ENCODE data around the gene MAST4.
A peak's percentile ranks its signal among the peaks of the same experiment; 100 is the strongest.

MAST4 gene

GRCh38 chr5:66851306-66851705 lies 255.1 kb downstream of the MAST4 start:
- DNase-seq = no peak

DNA sequence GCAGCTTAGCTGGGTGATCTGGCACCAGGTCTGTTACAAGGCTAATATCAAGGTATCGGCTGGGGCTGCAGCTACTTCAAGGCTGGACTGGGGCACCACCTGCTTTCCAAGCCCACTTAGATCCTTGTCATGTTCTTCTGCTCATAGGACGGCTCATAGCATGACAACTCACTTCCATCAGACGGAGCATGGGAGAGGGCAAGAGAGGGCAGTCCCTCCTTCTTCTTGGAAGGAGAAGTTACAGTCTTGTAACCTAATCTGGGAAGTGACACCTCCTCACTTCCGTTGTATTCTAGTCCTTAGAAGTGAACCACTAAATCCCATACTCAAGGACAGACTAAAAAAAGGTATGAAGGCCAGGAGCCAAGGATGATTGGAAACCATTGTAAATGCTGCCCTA lies 258.2 kb downstream of the MAST4 start:
- DNase-seq = no peak

DNA sequence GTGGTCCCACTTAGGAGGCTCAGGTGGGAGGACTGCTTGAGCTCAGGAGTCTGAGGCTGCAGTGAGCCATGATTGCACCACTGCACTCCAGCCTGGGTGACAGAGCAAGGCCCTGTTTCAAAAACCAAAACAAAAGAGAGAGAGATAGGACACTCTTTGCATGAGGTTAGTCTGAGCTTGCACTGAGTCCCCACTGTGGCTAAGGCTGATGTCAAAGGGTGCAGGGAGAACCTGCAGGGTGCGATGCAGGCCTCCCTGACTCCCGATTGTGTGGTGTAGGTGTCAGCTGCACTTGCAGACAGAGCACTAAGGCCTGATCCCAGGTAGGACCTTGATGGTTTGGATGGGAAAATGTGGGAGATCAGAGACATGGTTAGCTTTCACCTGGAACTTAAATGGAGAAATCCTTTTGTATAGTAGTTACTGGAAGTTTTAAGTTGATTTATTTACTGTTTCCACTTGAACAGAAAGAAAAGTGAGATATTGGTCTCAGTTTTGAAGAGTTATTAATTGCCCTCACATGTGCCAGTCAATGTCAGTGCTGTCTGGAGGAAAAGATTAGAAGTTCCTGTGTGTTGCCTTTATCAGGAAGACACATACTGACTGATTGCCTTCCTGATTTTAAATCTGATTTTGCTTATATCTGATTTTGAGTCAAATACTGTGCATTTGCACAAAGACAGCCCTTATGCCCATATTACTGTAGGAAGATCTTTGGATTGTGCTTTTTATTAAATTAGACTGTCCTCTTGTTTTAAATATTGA lies 260.0 kb downstream of the MAST4 start:
- no peak for DNase-seq

DNA sequence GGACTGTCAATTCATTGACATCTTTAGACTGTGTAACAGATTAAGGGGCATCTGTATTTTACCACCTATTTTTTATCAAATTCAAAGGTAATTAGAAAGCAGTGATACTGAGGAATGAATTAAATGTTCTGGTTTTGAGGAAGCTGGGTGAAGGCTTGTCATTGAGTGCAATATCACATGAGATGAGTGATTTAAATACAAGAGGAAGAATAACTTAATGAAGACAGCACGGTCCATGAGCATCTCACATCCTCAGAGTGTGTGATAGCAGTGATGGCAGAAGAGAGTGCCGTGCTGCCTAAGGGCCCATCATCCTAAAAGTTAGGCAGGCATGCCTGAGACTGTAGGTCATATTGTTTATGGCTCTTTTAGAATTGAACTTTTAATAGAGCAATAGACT lies 263.3 kb downstream of the MAST4 start:
- no peak for DNase-seq

DNA sequence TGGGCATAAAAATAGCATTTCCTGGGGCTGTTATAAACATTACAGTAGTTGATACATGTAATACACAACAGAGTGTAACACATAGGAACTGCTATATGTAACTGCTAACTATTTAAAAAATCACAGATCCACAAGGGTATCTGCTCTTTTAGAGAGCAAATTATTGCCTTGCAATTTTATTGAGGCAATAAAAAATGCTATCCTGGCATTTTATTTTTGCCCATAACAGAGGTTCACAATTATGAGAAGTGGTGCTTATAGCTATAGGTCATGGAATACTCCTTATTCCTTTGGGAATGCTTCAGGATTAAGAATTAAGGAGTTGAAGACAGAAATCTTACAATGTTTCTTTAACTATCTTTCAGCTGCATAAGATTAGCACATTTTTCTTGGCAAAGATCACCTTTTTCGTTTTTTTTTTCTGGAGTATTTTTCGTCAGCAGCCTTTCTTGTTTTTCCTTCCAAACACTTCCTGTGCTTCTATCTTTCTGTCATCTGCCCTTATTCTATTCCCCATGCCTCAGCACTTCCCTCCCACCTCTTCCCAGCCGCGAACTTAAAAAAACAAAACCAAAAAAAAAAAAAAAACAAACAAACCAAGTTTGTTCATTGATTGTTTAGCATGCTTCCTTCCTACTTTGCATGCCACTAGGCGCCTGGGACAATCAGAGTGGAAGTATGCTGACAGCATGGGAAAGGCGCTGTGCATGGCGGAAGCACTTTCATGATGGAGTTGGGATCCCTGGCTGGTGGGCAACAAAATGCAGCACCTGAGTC lies 264.2 kb downstream of the MAST4 start:
- no peak for DNase-seq

- no peak for DNase-seq
Measured at GRCh38 chr5:66861402-66861801, 265.2 kb downstream of the MAST4 start.

GRCh38 chr5:66862020-66862419 lies 265.8 kb downstream of the MAST4 start:
- no peak for DNase-seq

- DNase-seq = no peak
Measured at GRCh38 chr5:66863243-66864170, 267.3 kb downstream of the MAST4 start.

- no peak for DNase-seq
Measured at GRCh38 chr5:66864240-66864884, 268.2 kb downstream of the MAST4 start.

- no peak for DNase-seq
Measured at GRCh38 chr5:66867618-66868322, 271.6 kb downstream of the MAST4 start.

GRCh38 chr5:66869347-66869746 lies 273.2 kb downstream of the MAST4 start:
- DNase-seq = no peak

GRCh38 chr5:66870708-66871107 lies 274.5 kb downstream of the MAST4 start:
- DNase-seq = peak; percentile 30

- no peak for DNase-seq
Measured at GRCh38 chr5:66871651-66872050, 275.5 kb downstream of the MAST4 start.

GRCh38 chr5:66872736-66873331 lies 276.6 kb downstream of the MAST4 start:
- no peak for DNase-seq

DNA sequence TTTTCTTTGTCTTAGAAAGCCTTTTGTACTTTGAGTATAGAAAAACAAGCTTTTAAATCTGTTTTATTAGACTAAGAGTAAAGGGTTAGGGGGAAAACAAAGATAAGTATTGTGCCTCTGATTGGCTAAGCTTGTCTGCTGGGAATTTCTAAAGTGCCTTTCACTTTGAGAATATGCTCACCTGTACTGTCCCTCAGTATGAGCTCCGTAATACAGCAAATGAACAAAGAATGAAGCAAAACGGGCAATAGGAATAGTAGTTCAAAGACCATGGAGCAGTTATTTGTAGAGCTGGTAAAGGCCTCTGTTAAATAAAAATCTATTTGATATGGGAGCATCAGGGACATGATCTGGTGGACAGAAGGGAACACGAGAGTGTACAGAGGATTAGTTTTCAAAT lies 277.8 kb downstream of the MAST4 start:
- DNase-seq = no peak

DNA sequence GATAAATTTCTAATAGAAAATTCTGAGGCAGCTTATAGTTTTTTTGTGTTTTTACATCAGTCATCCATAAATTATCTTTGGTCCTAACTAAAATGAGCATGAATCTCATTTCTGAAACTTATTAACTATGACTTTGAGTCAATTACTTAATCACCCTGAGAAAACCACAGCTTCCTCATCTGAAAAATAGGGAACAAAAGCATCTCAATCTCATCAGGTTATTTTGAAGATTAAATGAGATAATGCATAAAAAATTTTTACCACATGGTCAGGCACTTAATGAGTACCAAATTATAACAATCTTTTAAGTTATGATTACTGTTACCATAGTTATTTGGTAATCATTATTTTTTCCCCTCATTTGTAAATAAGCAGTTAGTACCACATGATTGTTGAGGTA lies 279.1 kb downstream of the MAST4 start:
- no peak for DNase-seq

- no peak for DNase-seq
Measured at GRCh38 chr5:66876266-66876807, 280.1 kb downstream of the MAST4 start.

GRCh38 chr5:66877843-66878242 lies 281.6 kb downstream of the MAST4 start:
- no peak for DNase-seq

GRCh38 chr5:66880401-66880800 lies 284.2 kb downstream of the MAST4 start:
- no peak for DNase-seq

GRCh38 chr5:66881480-66882161 lies 285.4 kb downstream of the MAST4 start:
- no peak for DNase-seq
